GM19351 (cell line): Measurements from ENCODE around the gene KRTAP10-12.

ENCODE experiments used
- ATAC-seq: cut with Tn5 transposase; IDR thresholded peaks from one replicate; pipeline ENCODE4 v1.9.1; 2021; ENCODE audit warnings: mild to moderate bottlenecking, moderate library complexity; ENCODE audit not compliant: unreplicated experiment

The KRTAP10-12 gene

DNA sequence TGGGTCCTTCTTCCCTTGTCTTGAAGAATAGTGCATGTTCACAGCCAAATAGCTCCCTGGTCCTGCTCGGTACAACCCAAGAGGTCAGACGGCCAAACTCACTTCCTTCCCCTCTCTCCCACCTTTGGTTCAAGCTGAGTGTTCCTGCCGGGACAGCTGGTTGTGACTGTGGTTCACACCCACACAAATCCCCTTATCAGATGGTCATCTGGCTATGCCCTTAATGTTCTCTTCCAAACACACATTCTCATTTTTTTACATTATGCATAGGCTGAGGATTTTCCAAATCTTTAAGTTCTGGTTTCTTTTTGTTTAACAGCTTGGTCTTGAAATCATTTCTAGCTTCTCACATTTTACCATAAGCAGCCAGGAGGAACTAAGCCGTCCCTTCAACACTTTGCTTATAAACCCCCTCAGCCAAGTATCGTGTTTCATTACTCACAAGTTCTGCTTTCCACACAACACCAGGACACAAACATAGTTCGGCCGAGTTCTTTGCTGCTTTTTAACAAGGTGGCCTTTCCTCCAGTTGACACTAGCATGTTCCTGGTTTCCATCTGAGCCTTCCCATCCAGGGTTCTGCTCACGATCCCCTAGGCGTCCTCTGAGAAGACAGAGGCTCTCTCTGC lies 34.1 kb downstream of the KRTAP10-12 start:
- ATAC-seq: no peak

DNA sequence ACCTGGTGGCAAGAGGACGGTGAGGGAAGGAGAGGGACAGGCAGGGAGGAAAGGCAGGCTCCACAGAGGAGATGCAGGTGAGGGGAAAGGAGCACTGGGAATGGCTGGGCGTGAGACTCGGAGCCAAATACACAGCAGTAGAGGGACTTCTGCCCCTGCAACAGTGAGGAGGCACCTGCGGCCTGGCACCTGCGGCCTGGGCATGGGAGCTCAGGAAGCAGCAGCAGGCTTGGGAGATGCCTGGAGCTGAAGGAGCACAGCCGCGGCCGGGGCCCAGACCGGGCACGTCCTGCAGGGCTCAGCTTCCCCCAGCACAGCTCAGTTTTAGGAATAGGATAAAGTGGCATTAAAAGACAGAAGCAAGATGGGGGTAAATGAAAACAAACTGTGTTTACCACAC lies 35.3 kb downstream of the KRTAP10-12 start:
- no peak for ATAC-seq

DNA sequence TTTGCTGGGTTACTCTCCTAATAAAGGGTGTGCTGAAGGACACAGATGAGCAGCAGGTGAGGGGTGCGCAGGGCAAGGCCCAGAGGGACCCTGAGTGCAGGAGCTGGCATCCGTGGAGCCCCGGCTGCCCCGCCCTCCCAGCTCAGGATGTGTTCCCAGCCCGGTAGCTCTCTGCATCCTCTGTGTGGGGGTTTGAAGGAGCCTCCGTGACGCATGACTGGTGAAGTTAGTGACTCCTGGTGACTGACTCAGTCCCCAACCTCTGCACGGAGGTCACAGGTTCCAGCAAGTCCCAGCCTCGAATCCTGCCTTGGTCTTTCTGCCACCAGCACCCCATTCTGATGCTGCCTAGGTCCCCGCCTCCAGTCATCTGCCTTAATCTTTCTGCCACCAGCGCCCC lies 36.0 kb downstream of the KRTAP10-12 start:
- ATAC-seq: no peak

DNA sequence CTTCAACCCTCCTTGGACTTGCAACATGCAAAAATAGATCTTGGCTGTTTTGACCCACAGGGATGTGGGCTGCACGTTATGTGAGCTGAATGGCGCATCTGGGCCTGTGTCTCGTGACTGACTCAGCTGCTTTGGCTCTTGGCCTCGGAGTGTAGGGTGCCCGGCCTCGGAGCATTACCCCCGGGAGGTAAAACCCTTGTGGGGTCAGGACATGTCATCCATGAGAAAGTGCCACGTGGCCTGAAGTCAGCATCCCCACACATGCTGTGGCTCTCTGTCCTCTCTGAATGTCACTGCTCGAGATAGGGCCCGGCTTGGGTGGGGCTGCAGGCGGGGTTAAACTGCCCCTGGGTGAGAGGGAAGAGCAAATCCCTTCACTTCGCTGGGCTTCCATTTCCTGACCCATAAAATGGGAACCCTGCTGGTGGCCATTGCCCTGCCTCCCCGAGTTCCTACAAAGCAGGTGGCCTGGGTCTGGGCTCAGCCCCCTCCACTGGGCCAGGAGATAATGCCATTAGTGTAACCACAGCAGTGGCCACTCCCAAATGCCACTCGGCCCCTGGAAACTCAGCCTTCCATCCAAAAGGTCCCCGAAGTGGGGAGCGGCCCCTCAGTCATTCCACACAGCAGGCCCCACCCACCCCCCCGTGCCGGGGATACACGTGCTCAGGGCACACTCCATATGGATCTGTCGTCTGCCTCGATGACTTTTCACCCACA lies 37.2 kb downstream of the KRTAP10-12 start:
- ATAC-seq: no peak

DNA sequence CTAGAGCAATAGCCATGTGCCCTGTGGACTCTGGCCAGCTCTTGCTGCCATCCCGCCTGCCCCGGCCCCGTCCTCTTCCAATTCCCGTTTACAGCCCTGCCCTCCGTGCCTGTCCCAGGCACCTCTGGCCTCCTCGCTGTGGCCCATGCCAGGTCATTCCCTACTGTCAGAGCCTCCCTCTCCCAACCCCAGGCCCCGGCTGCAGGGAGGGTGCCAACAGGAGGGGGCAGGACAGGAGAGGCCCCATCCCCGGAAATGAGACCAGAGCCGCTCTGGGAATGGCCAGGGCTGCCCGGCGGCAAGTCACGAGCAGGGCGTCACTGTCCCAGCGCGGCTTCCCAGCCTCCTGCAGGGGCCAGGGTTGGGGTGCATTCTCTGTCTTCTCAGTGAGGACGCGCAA lies 37.9 kb downstream of the KRTAP10-12 start:
- no peak for ATAC-seq

DNA sequence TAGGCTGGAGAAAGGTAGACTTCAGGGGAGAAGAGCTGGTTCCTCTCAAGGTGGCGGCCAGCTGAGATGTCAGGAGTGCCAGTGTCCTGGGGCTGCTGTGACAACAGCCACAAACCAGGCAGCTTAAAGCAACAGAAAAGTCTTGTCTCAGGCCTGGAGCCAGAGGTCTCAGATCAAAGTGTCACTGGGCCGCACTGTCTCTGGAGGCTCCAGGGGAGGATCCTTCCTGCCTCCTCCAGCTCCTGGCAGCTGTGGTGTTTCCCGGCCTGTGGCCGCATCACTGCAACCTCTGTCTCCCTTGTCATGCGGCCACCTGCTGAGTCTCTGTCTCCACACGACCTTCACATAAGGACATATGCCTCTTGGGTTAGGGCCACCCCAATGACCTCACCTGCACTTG lies 38.8 kb downstream of the KRTAP10-12 start:
- ATAC-seq: no peak

DNA sequence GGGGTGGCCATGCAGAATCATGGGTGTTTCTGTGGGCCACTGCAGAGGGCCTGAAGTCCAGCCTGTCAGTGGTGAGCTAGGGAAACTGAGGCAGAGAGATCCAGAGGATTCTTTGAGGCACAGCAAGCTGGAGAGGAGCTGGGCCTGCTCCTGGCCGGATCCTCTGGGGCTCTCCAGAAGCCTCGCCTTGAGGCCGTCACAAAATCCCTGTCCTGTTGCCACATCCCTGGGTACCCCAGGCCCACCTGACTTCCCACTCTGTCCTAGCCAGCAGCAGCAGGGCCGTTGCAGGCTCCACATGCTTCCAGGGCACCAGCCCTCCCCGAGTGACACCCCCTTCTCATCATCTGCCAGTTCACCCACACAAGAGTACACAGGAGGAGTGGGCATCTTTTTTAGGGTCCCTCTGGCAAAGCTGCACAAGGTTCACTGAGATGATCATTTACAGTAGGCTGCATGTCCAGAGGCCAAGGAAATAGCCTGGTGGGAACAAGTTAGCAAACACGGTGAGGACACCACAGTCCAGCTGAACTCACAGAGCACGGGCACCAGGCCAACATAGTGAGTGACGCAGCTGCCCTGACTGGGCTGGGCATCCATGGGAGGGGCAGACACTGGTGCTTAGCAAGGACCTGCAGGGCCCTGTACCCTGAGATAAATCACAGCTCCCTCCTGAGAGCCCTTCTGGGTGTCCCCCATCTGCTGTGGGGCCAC lies 39.5 kb downstream of the KRTAP10-12 start:
- no peak for ATAC-seq

DNA sequence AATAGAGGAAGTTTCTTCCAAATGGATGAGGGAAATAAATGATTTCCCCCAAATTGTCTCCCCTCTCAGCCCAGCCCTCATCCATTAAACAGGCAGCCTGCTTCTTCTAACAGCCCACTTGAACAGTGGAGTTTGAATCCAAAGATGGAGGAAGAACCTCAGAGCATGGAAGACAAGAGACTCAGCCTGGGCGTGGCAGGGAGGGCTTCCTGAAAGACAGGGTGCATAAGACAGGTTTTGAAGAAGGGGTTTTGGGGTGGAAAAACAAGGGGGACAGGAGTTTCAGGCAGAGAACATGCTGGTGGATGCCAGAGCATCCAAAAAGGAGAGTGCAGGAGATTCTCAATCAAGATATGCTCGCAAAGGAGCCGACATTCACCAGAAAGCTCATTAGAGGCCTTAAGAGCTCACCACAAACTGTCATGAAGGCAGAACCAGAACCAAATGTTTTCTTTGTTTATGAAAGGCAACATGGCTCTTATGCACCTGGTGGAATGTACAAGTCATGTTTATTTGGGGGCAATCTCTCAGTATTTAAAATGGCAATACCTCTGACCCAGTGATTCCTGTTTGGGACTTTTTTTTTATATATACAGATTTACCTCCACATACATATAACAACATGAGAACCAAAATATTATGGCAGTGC lies 40.9 kb downstream of the KRTAP10-12 start:
- no peak for ATAC-seq

DNA sequence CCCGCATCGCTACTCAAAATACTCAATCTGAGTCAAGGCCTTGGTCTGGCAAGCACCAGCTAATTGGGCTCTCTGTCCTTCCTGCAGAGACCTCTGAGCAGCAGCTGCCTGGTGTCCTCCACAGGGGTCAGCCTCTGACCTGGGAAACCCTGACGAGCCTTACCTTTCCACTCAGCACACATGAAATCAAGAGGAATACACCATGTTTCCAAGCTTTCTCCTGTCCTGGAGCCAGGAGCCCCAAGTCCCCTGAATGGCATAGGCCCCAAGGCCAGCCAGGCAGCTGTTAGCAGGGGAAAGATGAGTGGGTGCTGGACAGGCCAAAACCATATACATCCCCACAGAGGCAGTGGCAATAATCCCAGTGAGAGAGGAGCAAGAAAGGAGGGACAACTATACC lies 41.6 kb downstream of the KRTAP10-12 start:
- no peak for ATAC-seq

DNA sequence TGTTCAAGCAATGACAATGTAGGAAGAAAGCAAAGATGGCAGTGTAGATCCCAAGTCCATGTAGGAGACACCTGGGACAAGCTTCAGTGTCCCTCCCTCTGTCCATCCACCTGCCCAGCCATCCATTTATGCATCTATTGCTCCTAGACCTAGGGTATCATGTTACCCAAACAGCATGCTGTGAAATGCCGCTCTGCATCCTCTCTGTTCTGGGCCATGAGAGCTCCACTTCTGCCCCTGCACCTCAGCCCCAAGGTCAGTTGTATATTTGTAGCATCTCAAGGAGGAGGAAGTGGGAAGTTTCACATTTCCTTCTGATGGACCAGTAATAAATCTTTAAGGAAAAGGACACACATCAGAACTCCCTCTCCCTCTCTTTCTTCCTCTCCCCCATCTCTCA lies 42.3 kb downstream of the KRTAP10-12 start:
- ATAC-seq: no peak

DNA sequence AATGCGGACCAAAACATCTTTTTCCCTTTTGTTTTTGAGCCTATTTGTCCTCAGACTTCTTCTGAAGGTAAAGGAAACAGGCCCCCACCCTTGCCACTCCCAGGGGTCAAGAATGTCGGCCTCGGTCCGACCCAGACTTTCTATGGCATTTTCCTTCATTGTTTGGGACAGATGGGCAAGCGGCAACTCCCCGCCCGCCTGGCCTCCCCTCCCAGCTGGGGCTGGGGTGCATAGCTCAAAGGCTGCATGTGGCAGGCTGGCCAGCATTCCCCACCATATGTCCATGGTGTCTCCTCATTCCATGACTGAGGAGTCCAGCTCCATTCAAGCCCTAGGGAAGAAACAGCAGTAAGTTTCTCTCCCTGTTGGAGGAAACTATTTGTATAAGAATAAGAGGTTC lies 43.8 kb downstream of the KRTAP10-12 start:
- ATAC-seq: no peak

DNA sequence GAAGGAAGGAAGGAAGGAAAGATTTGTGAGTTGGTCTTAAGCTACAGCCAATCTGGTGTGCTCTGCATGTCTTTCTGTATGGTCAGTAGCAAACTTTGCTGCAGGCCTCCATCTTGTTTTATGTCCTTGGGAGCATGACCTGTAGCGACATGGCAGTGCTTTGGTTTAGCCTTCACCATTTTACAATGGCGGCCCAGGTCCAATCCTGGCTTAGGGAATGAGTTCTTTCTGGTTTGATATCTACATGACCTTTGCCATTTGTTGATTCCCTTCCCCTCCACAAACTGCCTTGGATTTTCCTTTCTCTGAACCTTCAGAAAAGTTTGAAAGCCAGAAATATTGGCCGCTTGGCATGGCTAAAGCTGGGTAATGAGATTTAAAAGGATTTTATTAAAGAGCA lies 44.9 kb downstream of the KRTAP10-12 start:
- ATAC-seq: no peak

DNA sequence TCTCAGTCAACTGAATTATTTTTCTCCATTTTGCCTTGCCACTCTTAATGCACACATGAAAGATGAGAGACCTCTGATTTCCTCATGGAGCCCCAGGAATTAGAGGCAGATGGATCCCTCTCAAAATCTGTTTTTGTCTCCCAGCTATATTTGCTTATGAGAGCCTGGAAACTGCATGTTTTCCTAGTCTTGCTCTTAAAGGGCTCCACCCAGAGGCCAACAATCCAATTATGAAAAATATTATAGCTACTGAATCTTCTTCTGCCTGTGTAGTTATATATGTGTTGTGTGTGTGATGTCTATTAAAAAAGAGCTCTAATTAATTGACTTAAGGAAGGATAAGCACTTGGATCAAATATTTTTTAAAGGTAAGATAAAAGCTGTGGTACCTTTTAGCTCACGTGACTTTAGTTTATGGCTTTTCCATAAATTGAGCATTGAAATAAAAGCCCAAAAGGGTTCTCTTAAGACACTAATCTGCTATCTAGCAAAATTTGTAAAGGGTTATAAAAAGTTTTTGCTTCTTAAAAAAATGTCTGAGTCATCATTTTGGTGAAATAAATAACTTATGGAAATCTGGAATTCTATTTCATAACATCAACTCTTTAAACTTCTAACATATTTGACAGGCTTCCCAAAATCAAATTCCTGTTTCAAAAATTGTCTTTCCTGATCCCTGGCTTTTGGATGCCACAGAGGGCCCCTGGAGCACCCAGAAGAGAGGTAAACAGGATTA lies 45.6 kb downstream of the KRTAP10-12 start:
- no peak for ATAC-seq
